Stimulated activated CD4-positive, alpha-beta T cell treated with anti-CD3 and anti-CD28 coated beads, Interleukin-4, amount 100 ng/mL, for 4 hours (primary cell): ENCODE data around the gene RMND5B.

Source experiments
- DNase-seq, 2 experiments: peaks; one replicate each; pipeline ENCODE4 v3.0.0-alpha.2; 2020

RMND5B gene

GRCh38 chr5:178136990-178137389 lies 6.2 kb downstream of the RMND5B start:
- DNase-seq: no peak

- DNase-seq: no peak
These were observed 7.2 kb downstream of the RMND5B start for GRCh38 chr5:178137991-178138390.

- DNase-seq: no peak
These were observed 10.7 kb downstream of the RMND5B start for GRCh38 chr5:178141550-178141949.

GRCh38 chr5:178142642-178143041 lies 11.8 kb downstream of the RMND5B start:
- DNase-seq: no peak

GRCh38 chr5:178143246-178143645 lies 12.4 kb downstream of the RMND5B start:
- DNase-seq: no peak

- DNase-seq: no peak
These were observed 13.1 kb downstream of the RMND5B start for GRCh38 chr5:178143901-178144300.

- DNase-seq: peak; percentile 62 to 65
These were observed 15.4 kb downstream of the RMND5B start for GRCh38 chr5:178145965-178146820.

GRCh38 chr5:178147406-178147805 lies 16.6 kb downstream of the RMND5B start:
- DNase-seq: no peak

GRCh38 chr5:178149199-178149932 lies 18.6 kb downstream of the RMND5B start:
- DNase-seq: no peak

GRCh38 chr5:178150977-178151734 lies 20.3 kb downstream of the RMND5B start:
- DNase-seq: no peak

- DNase-seq: no peak
These were observed 22.0 kb downstream of the RMND5B start for GRCh38 chr5:178152491-178153444.

- peak; percentile 97 to 98 for DNase-seq
These were observed 22.9 kb downstream of the RMND5B start, which contains the start of gene NHP2 for GRCh38 chr5:178153530-178154340. Gene NHP2 (minus strand): TSS chr5:178153885. CDS start chr5:178153817, 68 bp downstream.

- no peak for DNase-seq
These were observed 24.3 kb downstream of the RMND5B start for GRCh38 chr5:178155065-178155464.

- DNase-seq: no peak
These were observed 29.4 kb downstream of the RMND5B start for GRCh38 chr5:178160176-178160575.

- DNase-seq: no peak
These were observed 31.7 kb downstream of the RMND5B start for GRCh38 chr5:178162481-178162880.

GRCh38 chr5:178163772-178164735 lies 33.2 kb downstream of the RMND5B start:
- peak; percentile 87 to 93 for DNase-seq

GRCh38 chr5:178165581-178165980 lies 34.8 kb downstream of the RMND5B start:
- DNase-seq: no peak

GRCh38 chr5:178170455-178170854 lies 39.6 kb downstream of the RMND5B start:
- DNase-seq: no peak

GRCh38 chr5:178174456-178174855 lies 43.6 kb downstream of the RMND5B start:
- no peak for DNase-seq

GRCh38 chr5:178176791-178177190 lies 46.0 kb downstream of the RMND5B start:
- no peak for DNase-seq
